SK-N-SH (cell line): ENCODE data around the gene OTUB1. TPM values are rescaled to one million over a fixed set of nuclear protein-coding genes. Genes with fewer than 3 reads are reported as not detected.

Experiments used
- CTCF ChIA-PET: fragments of 300-600, 350-600 bp; formaldehyde crosslinking; extraction: SDS; loops from one replicate; lab custom pipeline; 2021; lab: Yijun Ruan, JAX
- POLR2A ChIA-PET: fragments of 350-600 bp; sonication (Branson Sonifier 250); formaldehyde crosslinking; extraction: SDS; loops from one replicate; lab custom pipeline; 2020; ENCODE audit warnings: antibody characterized with exemption, inconsistent platforms; lab: Yijun Ruan, JAX
- DNase-seq: peaks from one replicate; pipeline ENCODE4 v3.0.0; 2012
- H2AFZ ChIP-seq: fragments of 200-600 bp; sonication (generic); 2 replicates; pipeline ENCODE4 v1.8.1; 2016; ENCODE audit warnings: antibody characterized with exemption, mild to moderate bottlenecking, low read depth
- H3F3A ChIP-seq: fragments of 200-600 bp; sonication (generic); replicated peaks from 2 replicates; pipeline ENCODE3; 2016; ENCODE audit warnings: antibody characterized with exemption, mild to moderate bottlenecking; ENCODE audit not compliant: insufficient read depth
- H3K27ac ChIP-seq, 2 experiments: fragments of 200-500 bp in 1 of 2; fragments of 200-600 bp in 1 of 2; sonication (Bioruptor generic) in 1 of 2; sonication (generic), shearing (Covaris generic) in 1 of 2; 2 replicates each; pipeline versions ENCODE4 v1.5.1 to v1.6.1; 2014 to 2016; ENCODE audit warnings: low read depth in 2 of 2, inconsistent platforms in 1 of 2, low read length in 1 of 2, mild to moderate bottlenecking in 1 of 2, mixed read lengths in 1 of 2
- H3K27me3 ChIP-seq: fragments of 200-600 bp; sonication (generic), shearing (Covaris generic); 2 replicates; pipeline ENCODE4 v1.6.1; 2016; ENCODE audit warnings: mixed run types; ENCODE audit not compliant: insufficient read depth
- H3K36me3 ChIP-seq, 2 experiments: fragments of 200-500 bp in 1 of 2; fragments of 200-600 bp in 1 of 2; sonication (Bioruptor generic) in 1 of 2; sonication (generic) in 1 of 2; replicated peaks in 1 of 2; 2 replicates each; pipeline versions ENCODE3 to v1.5.1; 2014 to 2016; ENCODE audit warnings: low read length in 1 of 2, mild to moderate bottlenecking in 1 of 2; ENCODE audit not compliant: insufficient read depth in 2 of 2, control insufficient read depth in 1 of 2
- H3K4me1 ChIP-seq, 2 experiments: fragments of 200-500 bp in 1 of 2; fragments of 200-600 bp in 1 of 2; sonication (Bioruptor generic) in 1 of 2; sonication (generic), shearing (Covaris generic) in 1 of 2; 2 replicates each; pipeline versions ENCODE4 v1.5.1 to v1.6.1; 2014 to 2016; ENCODE audit warnings: low read depth in 1 of 2, low read length in 1 of 2, mixed run types in 1 of 2; ENCODE audit not compliant: insufficient read depth in 2 of 2, control insufficient read depth in 1 of 2
- H3K4me2 ChIP-seq: fragments of 200-600 bp; sonication (generic), shearing (Covaris generic); 2 replicates; pipeline ENCODE4 v1.6.1; 2017; ENCODE audit warnings: mixed run types
- H3K4me3 ChIP-seq, 2 experiments: fragments of 200-500 bp in 1 of 2; fragments of 200-600 bp in 1 of 2; sonication (Bioruptor generic) in 1 of 2; sonication (generic), shearing (Covaris generic) in 1 of 2; 2 replicates each; pipeline versions ENCODE4 v1.5.1 to v1.8.1; 2014 to 2016; ENCODE audit warnings: low read depth in 2 of 2, inconsistent platforms in 1 of 2, low read length in 1 of 2, mild to moderate bottlenecking in 1 of 2, mixed read lengths in 1 of 2, moderate library complexity in 1 of 2
- H3K79me2 ChIP-seq: fragments of 200-600 bp; sonication (generic); 2 replicates; pipeline ENCODE4 v1.8.1; 2017; ENCODE audit warnings: mild to moderate bottlenecking; ENCODE audit not compliant: insufficient read depth
- H3K9ac ChIP-seq: fragments of 200-600 bp; sonication (generic); 2 replicates; pipeline ENCODE4 v1.6.1; 2017; ENCODE audit warnings: mixed run types
- H3K9me2 ChIP-seq: fragments of 200-600 bp; sonication (generic); 2 replicates; pipeline ENCODE4 v1.6.1; 2017; ENCODE audit warnings: mixed run types
- H3K9me3 ChIP-seq: fragments of 200-600 bp; sonication (generic); 2 replicates; pipeline ENCODE4 v1.6.1; 2017; ENCODE audit warnings: mixed run types, mild to moderate bottlenecking, moderate library complexity
- H4K20me1 ChIP-seq: fragments of 200-600 bp; sonication (generic); 2 replicates; pipeline ENCODE4 v1.6.1; 2017; ENCODE audit warnings: mild to moderate bottlenecking, mixed run types; ENCODE audit not compliant: insufficient read depth
- EP300 ChIP-seq, 2 experiments: IDR thresholded peaks; 2 replicates each; pipeline versions ENCODE4 v1.4.0 to v1.6.1; 2012; ENCODE audit warnings: borderline replicate concordance in 1 of 2, low read depth in 1 of 2, low read length in 1 of 2
- JUND ChIP-seq: IDR thresholded peaks from 2 replicates; pipeline ENCODE4 v1.4.0; 2012
- MXI1 ChIP-seq: IDR thresholded peaks from 2 replicates; pipeline ENCODE4 v1.6.1; 2012; ENCODE audit warnings: mild to moderate bottlenecking, low read depth, low read length, improper control_type of control experiment
- NFIC ChIP-seq: IDR thresholded peaks from 2 replicates; pipeline ENCODE4 v1.4.0; 2012; ENCODE audit warnings: borderline replicate concordance
- RAD21 ChIP-seq: IDR thresholded peaks from 2 replicates; pipeline ENCODE4 v1.6.1; 2012; ENCODE audit warnings: mild to moderate bottlenecking, low read length
- TEAD4 ChIP-seq: IDR thresholded peaks from 2 replicates; pipeline ENCODE4 v1.4.0; 2012; ENCODE audit warnings: mild to moderate bottlenecking, borderline replicate concordance; ENCODE audit not compliant: insufficient read depth
- WGBS: methylation state at CpG from one replicate; pipeline ENCODE4 v1.1.6; 2017; ENCODE audit warnings: low lambda C conversion rate; 5-methylcytosine and 5-hydroxymethylcytosine counted together
- polyA plus RNA-seq, 3 experiments: library from polyadenylated mRNA; depleted of rRNA; stranded (reverse); fragments of >200 nt; gene quantifications; 2 replicates each; pipeline ENCODE4 v1.2.3, GENCODE V29; 2012
- TF ChIP-seq, protein P1 (sequence below): fragments of 150-350 bp; IDR thresholded peaks from 2 replicates; pipeline ENCODE4 v1.6.1; 2017; ENCODE audit warnings: antibody characterized with exemption, low read length, low read depth, borderline replicate concordance

Gene OTUB1
- polyA plus RNA-seq, 1 of the 3 experiments (the other 2 are of a cell fraction): 183 TPM

DNA sequence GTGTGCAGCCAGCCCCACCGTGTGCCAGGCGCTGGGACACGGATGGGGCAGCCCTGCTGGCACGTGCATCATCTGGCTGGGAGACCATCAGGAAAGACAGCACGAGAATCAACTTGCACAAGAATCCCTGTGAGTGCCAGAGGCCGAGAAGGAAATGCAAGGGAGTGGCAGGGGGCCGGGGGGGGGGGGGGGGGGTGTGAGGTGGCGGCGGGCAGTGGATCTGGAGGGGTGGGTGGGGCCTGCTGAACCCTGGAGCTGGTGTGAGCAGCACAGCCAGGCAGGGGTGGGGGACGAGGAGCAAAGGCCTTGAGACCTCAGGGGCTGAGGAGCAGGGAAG, 35.5 kb downstream of the OTUB1 start:
- CTCF ChIA-PET: no interaction called here
- H3K27me3 ChIP-seq: no peaks in the 10 kb centered on the region
- H3K4me3 ChIP-seq: no peak overlapping the region
- H3K9ac ChIP-seq: no peak overlapping the region
- no peaks in the 10 kb centered on the region for H3F3A ChIP-seq
- H3K36me3 ChIP-seq: no peaks in the 10 kb centered on the region
- 75% methylated on average over 8 of the region's 10 CpGs for WGBS
- no peak overlapping the region for H3K27ac ChIP-seq
- DNase-seq: no peak
- TF ChIP-seq NFIC: no peak
- peak; percentile 48 for TF ChIP-seq RAD21
- 0 out of 2 replicates have a peak, but pooled peaks have one; percentile 25 for TF ChIP-seq MXI1
- no peak overlapping the region for H2AFZ ChIP-seq
- no peaks in the 10 kb centered on the region for H3K9me2 ChIP-seq
- H4K20me1 ChIP-seq: peaks cover 5% of the 10 kb centered on the region; the same call in 1 of the 2 replicates
- peaks cover 0 to 52% of the 10 kb centered on the region in 2 experiments; a peak in 1 of 4 replicates for H3K4me1 ChIP-seq
- H3K9me3 ChIP-seq: no peaks in the 10 kb centered on the region
- POLR2A ChIA-PET: interaction anchor here (1.6 kb wide), 1 partner anchor 16 kb away, joined by 5 read pairs; no protein-coding TSS in a partner anchor
- no peaks in the 10 kb centered on the region for H3K79me2 ChIP-seq
- H3K4me2 ChIP-seq: no peak overlapping the region

DNA sequence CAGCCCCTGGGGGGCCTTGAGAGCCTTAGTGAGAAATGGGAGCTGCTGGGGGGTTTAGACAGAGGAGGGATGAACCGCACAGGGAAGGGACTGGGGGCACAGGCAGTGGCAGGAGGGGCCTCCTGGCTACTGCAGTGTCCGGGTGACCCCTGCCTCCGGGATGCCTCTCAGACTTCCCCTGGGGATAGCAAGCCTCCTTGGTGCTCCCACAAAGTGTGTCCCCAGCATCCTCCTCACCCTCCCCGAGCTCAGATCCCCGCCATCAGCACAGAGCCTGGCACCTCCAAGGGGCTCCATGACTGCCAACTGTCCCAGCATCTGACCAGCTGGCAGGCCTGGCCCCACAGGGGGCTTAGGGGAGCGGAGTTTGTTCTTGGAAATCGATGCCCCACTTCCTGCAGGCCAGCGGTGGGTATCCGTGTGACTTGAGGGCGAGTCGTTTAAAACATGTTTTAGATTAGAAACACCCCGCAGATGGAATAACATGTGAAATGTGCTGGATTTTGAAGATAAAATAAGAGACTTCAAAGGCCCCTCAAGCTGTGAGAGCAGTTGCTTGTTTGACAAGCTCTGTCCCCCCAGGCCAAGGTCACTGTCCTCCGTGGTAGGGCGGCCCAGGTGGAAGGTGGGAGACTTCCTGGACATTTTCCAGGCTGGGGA, 36.0 kb downstream of the OTUB1 start:
- POLR2A ChIA-PET: interaction anchor here (1.6 kb wide), 1 partner anchor 15 kb away, joined by 5 read pairs; no protein-coding TSS in a partner anchor
- WGBS: 82% methylated on average over 14 of the region's 14 CpGs
- H3K36me3 ChIP-seq: no peaks in the 10 kb centered on the region

More for the DNA sequence above, 36.0 kb downstream of the OTUB1 start:
- Histone ChIP-seq H3K27me3 (no peaks in the 10 kb centered on the region), H3F3A (no peaks in the 10 kb centered on the region), H3K4me2 (no peak overlapping the region), H3K9me2 (no peaks in the 10 kb centered on the region), H4K20me1 (0 out of 2 replicates have a peak, but pooled peaks cover 2% of the 10 kb centered on the region), H3K4me3 (no peak overlapping the region), H3K9me3 (no peaks in the 10 kb centered on the region), H3K79me2 (no peaks in the 10 kb centered on the region), H3K4me1 (peaks cover 0 to 50% of the 10 kb centered on the region in 2 experiments; a peak in 1 of 4 replicates), H2AFZ (no peak overlapping the region), H3K9ac (no peak overlapping the region), H3K27ac (0 out of 4 replicates have a peak overlapping the region, but pooled peaks of 1 of the 2 experiments have one; percentile 23)
- DNase-seq: no peak
- no peak for TF ChIP-seq RAD21
- 0 out of 4 replicates have a peak, but pooled peaks of 1 of the 2 experiments have one; percentile 11 for TF ChIP-seq EP300 (IDR thresholded peaks at IDR 0.05; ENCODE audit: borderline replicate concordance in 1 of 2, low read depth in 1 of 2, low read length in 1 of 2)
- no peak for TF ChIP-seq JUND
- TF ChIP-seq TEAD4: no peak
- TF ChIP-seq, protein P1, sequence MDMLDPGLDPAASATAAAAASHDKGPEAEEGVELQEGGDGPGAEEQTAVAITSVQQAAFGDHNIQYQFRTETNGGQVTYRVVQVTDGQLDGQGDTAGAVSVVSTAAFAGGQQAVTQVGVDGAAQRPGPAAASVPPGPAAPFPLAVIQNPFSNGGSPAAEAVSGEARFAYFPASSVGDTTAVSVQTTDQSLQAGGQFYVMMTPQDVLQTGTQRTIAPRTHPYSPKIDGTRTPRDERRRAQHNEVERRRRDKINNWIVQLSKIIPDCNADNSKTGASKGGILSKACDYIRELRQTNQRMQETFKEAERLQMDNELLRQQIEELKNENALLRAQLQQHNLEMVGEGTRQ: no peak
- CTCF ChIA-PET: no interaction called here
